CD1c-positive myeloid dendritic cell (primary cell): Measurements from ENCODE around the gene EXOSC5.
"Not testable (repeated sequence)": the region's sequence is repeated elsewhere in the genome, so short reads cannot be mapped to it uniquely, and the experiment has no call there.

Experiments used
- DNase-seq: peaks from one replicate; pipeline ENCODE4 v3.0.0-alpha.2; 2016; ENCODE audit errors: extremely low spot score

Gene EXOSC5

DNA sequence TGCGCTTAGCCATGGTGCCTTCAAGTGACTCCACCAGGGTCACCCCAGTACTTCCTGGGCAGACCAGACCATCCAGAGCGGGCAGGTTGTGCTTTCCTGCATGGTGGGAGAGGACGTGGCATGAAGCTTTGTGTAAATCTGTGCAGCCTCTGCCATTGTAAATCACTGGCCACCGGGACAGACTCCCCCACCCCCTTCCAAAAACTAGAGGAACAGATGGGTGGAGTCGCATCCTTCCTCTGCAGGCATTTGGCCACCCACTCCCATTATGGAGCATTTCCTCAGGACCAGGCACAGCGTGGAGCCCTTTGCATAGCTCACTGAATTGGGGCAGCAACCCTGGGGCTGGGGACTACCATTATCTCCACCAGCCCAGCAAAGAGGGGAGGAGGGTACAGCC, 8.6 kb upstream of the EXOSC5 start:
- DNase-seq = no peak

GRCh38 chr19:41403181-41403970, 6.2 kb upstream of the EXOSC5 start:
- DNase-seq = no peak

DNA sequence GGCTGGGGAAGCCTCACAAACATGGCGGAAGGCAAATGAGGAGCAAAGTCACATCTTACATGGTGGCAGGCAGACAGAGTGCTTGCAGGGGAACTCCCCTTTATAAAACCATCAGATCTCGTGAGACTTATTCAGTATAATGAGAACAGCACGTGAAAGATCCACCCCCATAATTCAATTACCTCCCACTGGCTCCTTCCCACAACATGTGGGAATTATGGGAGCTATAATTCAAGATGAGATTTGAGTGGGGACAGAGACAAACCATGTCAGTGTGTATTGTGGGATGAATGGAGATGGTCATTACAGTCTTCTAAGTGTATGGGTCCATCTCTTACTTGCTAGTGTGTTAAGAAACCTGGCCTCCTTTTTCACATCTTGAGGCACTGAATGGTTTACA, 4.9 kb upstream of the EXOSC5 start:
- no peak for DNase-seq

DNA sequence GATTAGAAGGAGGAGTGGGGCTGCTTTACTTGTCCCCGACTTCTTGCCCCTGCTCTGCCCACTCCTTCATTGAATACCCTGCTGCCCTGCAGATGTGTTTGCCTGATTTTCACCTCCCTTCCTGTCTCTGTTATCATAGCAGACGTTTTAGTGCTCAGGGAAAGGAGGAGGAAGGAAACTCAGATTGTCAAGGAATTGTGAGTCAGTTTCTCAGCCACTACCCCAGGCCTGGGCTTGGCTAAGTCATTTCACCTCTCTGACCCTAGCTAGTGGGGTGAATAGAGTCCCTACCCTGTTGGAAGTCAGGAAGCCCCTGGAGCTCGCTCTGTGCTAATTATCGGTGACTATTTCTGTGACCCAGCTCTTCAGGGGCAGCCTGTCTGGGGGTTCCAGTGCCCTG, 4.3 kb upstream of the EXOSC5 start:
- DNase-seq = no peak

DNA sequence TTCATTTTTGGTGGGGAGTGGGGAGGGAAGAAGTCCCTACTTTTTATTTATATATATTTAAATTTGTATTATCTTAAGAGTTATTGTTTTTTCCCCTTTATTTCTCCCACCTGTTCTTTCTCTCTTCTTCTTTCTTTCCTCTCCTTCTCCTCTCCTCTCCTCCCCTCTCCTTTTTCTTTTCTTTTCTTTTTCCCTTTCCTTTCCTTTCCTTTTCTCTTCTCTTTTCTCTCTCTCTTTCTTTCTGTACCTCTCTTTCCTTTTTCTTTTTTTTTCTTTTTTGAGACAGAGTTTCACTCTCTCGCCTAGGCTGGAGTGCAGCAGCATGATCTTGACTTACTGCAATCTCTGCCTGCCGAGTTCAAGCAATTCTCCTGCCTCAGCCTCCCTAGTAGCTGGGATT, 2.4 kb upstream of the EXOSC5 start:
- DNase-seq = no peak

GRCh38 chr19:41399091-41399490, 1.9 kb upstream of the EXOSC5 start:
- no peak for DNase-seq

GRCh38 chr19:41398598-41398997, 1.4 kb upstream of the EXOSC5 start:
- no peak for DNase-seq

- peak; percentile 35 for DNase-seq
Observed at GRCh38 chr19:41398050-41398418, 875 bp upstream of the EXOSC5 start.

GRCh38 chr19:41395355-41395754, 1.8 kb downstream of the EXOSC5 start:
- DNase-seq = no peak

DNA sequence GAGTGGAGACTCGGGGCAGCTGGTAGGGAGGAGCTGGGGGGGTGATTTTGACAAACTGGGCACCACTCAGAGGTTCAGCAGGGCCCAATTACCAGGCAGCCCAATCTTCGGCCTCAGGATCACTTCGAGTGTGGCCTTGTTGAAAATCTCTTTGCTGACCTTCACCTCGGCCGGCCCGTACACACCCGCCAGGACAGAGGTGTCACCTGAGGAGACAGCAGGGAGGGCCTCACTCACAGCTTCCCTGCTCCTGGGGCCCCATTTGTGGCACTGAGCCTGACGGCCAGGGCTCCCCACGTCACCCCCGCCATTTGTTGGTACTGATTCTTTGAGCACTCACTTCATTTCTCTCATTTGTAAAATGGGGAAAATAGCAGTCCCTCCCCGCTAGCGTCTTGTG, 4.4 kb downstream of the EXOSC5 start:
- no peak for DNase-seq

- no peak for DNase-seq
Observed at GRCh38 chr19:41391618-41392017, 5.5 kb downstream of the EXOSC5 start.

GRCh38 chr19:41386442-41386841, 10.7 kb downstream of the EXOSC5 start:
- no peak for DNase-seq

- no peak for DNase-seq
Observed at GRCh38 chr19:41384351-41384750, 12.8 kb downstream of the EXOSC5 start.

- not testable (repeated sequence) for DNase-seq
Observed at GRCh38 chr19:41381536-41381935, 15.6 kb downstream of the EXOSC5 start.

GRCh38 chr19:41377977-41378709, 19.0 kb downstream of the EXOSC5 start:
- DNase-seq = peak; percentile 67

- DNase-seq = peak; percentile 81
Observed at GRCh38 chr19:41376998-41377365, 20.2 kb downstream of the EXOSC5 start.

DNA sequence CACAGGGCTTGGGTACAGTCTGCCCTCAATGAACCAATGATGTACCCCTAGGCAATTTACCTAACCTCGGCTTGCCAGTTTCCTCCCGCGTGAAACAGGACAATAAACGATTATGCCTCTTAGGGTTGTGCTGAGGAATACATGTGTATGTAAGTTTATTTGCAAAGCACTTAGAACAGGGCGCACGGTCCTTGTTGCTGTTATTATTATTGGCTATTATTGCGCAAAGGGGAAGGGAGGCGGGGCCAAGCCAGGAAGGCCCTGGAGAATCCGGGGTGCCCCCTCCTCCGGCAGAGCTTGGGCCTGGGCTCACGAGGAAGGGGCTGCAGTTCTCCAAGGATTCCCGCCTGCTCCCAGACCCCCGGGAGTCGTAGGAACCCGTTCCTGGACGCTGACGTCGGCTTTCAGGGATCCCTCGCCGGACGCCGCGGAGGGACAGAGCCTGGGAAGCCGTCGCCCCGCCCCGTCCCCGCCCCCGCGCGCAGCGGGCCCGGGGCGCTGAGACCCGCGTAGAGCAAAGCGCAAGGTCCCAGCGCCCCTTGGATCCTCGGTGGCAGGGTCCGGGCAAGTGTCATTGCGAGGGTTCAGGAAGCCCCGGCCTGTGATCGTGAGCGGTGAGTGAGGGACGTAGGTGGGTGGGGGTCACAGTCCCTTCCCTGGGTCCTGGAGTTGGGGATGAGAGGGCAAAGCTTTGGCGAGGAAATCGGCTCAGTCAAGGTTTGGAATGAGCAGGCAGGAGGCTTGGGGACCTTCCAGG, 20.7 kb downstream of the EXOSC5 start, which contains the start of gene TMEM91:
TMEM91 (plus strand) TSS at position 293 of the 757 bp plus-strand sequence. CDS start 1,777 bp downstream, outside the sequence.
- peak; percentile 53 for DNase-seq

- DNase-seq = no peak
Observed at GRCh38 chr19:41373993-41374392, 23.2 kb downstream of the EXOSC5 start.

GRCh38 chr19:41372501-41372900, 24.7 kb downstream of the EXOSC5 start:
- no peak for DNase-seq

- DNase-seq = no peak
Observed at GRCh38 chr19:41371541-41371940, 25.6 kb downstream of the EXOSC5 start.

GRCh38 chr19:41371119-41371518, 26.0 kb downstream of the EXOSC5 start:
- DNase-seq = not testable (repeated sequence)

GRCh38 chr19:41369769-41370168, 27.4 kb downstream of the EXOSC5 start:
- DNase-seq = no peak
